Neural cell (in vitro differentiated cells): ENCODE data around the gene KDM4D. TPM values are rescaled to one million over a fixed set of nuclear protein-coding genes. Genes with fewer than 3 reads are reported as not detected.

Experiments
- H2AFZ ChIP-seq: fragments of 200-600, 300-800 bp; sonication (generic), shearing (Covaris generic); 2 replicates; pipeline ENCODE4 v1.6.0; 2014; ENCODE audit warnings: low read depth, mild to moderate bottlenecking, antibody characterized with exemption, low read length, moderate library complexity
- H3F3A ChIP-seq: fragments of 200-600 bp; shearing (Covaris generic); 2 replicates; pipeline ENCODE4 v1.6.1; 2016; ENCODE audit warnings: mild to moderate bottlenecking, moderate library complexity, mixed read lengths, antibody characterized with exemption, low read length; ENCODE audit not compliant: insufficient read depth, poor library complexity, severe bottlenecking
- H3K27ac ChIP-seq: fragments of 200-600, 300-800 bp; sonication (generic), shearing (Covaris generic); 2 replicates; pipeline ENCODE4 v1.5.1; 2014; ENCODE audit warnings: mild to moderate bottlenecking, low read length, moderate library complexity
- H3K27me3 ChIP-seq: fragments of 300-800, 200-600 bp; sonication (generic), shearing (Covaris generic); 2 replicates; pipeline ENCODE4 v1.6.0; 2014; ENCODE audit warnings: mild to moderate bottlenecking, low read depth, low read length, moderate library complexity; ENCODE audit not compliant: insufficient read depth
- H3K36me3 ChIP-seq: fragments of 300-800, 200-600 bp; sonication (generic), shearing (Covaris generic); 2 replicates; pipeline ENCODE4 v1.5.1; 2014; ENCODE audit warnings: mild to moderate bottlenecking, antibody characterized with exemption, low read length, moderate library complexity; ENCODE audit not compliant: insufficient read depth
- H3K4me2 ChIP-seq: fragments of 300-800, 200-600 bp; sonication (generic), shearing (Covaris generic); 2 replicates; pipeline ENCODE4 v1.6.0; 2014; ENCODE audit warnings: mild to moderate bottlenecking, low read length
- H3K4me3 ChIP-seq: fragments of 300-800, 200-600 bp; sonication (generic), shearing (Covaris generic); 2 replicates; pipeline ENCODE4 v1.5.1; 2014; ENCODE audit warnings: mild to moderate bottlenecking, low read length, moderate library complexity
- H3K79me2 ChIP-seq: fragments of 200-600 bp; shearing (Covaris generic); replicated peaks from 2 replicates; pipeline ENCODE4 v1.6.0; 2014; ENCODE audit warnings: mild to moderate bottlenecking, low read length, moderate library complexity; ENCODE audit not compliant: insufficient read depth
- H3K9ac ChIP-seq: fragments of 300-800, 200-600 bp; sonication (generic), shearing (Covaris generic); 2 replicates; pipeline ENCODE4 v1.6.1; 2016; ENCODE audit warnings: mild to moderate bottlenecking, low read length, mixed read lengths
- H3K9me2 ChIP-seq: fragments of 200-600 bp; shearing (Covaris generic); 2 replicates; pipeline ENCODE4 v1.6.1; 2016; ENCODE audit warnings: mild to moderate bottlenecking, low read length, mixed read lengths; ENCODE audit not compliant: insufficient read depth
- H3K9me3 ChIP-seq: fragments of 200-600, 300-800 bp; sonication (generic), shearing (Covaris generic); 2 replicates; pipeline ENCODE4 v1.6.1; 2016; ENCODE audit warnings: mild to moderate bottlenecking, mixed run types, low read length, moderate library complexity, mixed read lengths
- H4K20me1 ChIP-seq: fragments of 200-600 bp; shearing (Covaris generic); 2 replicates; pipeline ENCODE4 v1.6.1; 2016; ENCODE audit warnings: mild to moderate bottlenecking, mixed run types; ENCODE audit not compliant: insufficient read depth
- EP300 ChIP-seq: fragments of 450-650 bp; conservative IDR thresholded peaks from 2 replicates; pipeline ENCODE4 v1.6.1; 2014; ENCODE audit warnings: antibody characterized with exemption, mild to moderate bottlenecking, moderate library complexity; ENCODE audit not compliant: poor library complexity, severe bottlenecking
- EZH2 ChIP-seq: fragments of 200-600, 300-800 bp; shearing (Covaris generic), sonication (generic); IDR thresholded peaks from 2 replicates; pipeline ENCODE4 v1.6.1; 2014; ENCODE audit warnings: antibody characterized with exemption, low read length, borderline replicate concordance, mild to moderate bottlenecking; ENCODE audit not compliant: insufficient read depth, poor library complexity, severe bottlenecking
- MXI1 ChIP-seq: fragments of 450-650 bp; conservative IDR thresholded peaks from 2 replicates; pipeline ENCODE4 v1.6.1; 2014; ENCODE audit warnings: antibody characterized with exemption, mild to moderate bottlenecking; ENCODE audit not compliant: poor library complexity, severe bottlenecking
- POLR2AphosphoS5 ChIP-seq: IDR thresholded peaks from 2 replicates; pipeline ENCODE4 v1.6.1; 2012
- RAD21 ChIP-seq: fragments of 450-650 bp; conservative IDR thresholded peaks from 2 replicates; pipeline ENCODE4 v1.6.1; 2014; ENCODE audit warnings: antibody characterized with exemption, mild to moderate bottlenecking, moderate library complexity
- SMC3 ChIP-seq: fragments of 450-650 bp; conservative IDR thresholded peaks from 2 replicates; pipeline ENCODE4 v1.6.1; 2014; ENCODE audit warnings: antibody characterized with exemption, mild to moderate bottlenecking, moderate library complexity; ENCODE audit not compliant: poor library complexity
- TAF1 ChIP-seq: IDR thresholded peaks from 2 replicates; pipeline ENCODE4 v1.6.1; 2012; ENCODE audit warnings: low read depth
- polyA plus RNA-seq: library from polyadenylated mRNA; depleted of rRNA; stranded (reverse); fragments of >200 nt; gene quantifications from 2 replicates; pipeline ENCODE4 v1.2.3, GENCODE V29; 2014
- TF ChIP-seq, protein P1 (sequence below): IDR thresholded peaks from 2 replicates; pipeline ENCODE4 v1.6.1; 2012; ENCODE audit warnings: borderline replicate concordance
- TF ChIP-seq, protein P2 (sequence below): fragments of 450-650 bp; IDR thresholded peaks from 2 replicates; pipeline ENCODE4 v1.5.1; 2014; ENCODE audit warnings: antibody characterized with exemption, mild to moderate bottlenecking, moderate library complexity; ENCODE audit not compliant: poor library complexity, severe bottlenecking

Gene KDM4D
- polyA plus RNA-seq, 1 donor from 2014 or later, result 1.3 TPM

DNA sequence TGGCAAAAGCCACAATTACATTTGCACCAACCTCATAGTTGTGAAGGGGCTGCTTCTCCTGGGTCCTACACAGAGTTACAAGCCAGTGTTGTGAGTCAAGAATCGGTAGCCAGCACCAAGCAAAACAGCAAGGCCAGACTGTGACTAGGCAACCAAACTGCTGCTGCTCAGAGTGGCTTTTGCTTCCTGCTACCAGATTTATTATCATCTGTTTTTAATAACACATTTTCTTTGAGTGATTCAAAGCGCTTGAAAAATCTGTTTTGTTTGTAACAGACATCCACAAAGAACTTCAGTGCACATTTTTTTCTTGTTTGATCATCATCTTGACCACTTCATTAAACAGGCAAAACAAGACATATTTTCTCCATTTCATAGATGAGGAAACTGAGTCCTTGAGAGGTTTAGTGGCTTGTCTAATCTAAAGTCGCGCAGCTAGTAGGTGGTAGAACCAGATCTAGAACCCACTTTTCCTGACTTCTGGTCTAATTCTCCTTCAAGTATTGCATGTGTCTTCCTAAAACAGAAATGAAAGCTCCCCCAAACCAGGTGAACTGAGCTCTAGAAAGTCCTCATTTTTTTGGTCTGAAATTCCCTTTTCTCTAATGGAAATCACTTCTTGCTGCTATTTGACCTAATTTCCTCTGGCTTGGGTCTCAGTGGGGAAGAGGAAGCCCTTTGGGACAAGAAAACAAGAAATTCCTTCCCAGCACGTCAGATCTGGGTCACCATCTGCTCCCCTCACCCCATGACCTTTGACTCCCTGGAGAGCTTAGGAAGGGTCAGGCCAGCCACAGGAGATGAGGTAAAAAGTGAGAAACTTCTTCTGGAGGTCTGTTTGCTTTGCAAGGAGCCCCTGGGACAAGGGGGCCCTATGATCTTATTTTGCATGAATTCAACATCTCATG, 40.0 kb upstream of the KDM4D start:
- Histone ChIP-seq H2AFZ (no peak overlapping the region), H4K20me1 (no peaks in the 10 kb centered on the region), H3K36me3 (no peaks in the 10 kb centered on the region), H3K9me2 (no peaks in the 10 kb centered on the region), H3K9me3 (no peaks in the 10 kb centered on the region), H3K79me2 (no peaks in the 10 kb centered on the region), H3K4me3 (no peak overlapping the region), H3K27ac (no peak overlapping the region), H3K4me2 (no peak overlapping the region), H3K27me3 (no peaks in the 10 kb centered on the region), H3F3A (no peaks in the 10 kb centered on the region), H3K9ac (no peak overlapping the region)
- TF ChIP-seq POLR2AphosphoS5 (no peak), MXI1 (no peak), EZH2 (no peak), SMC3 (no peak), EP300 (no peak), TAF1 (no peak), RAD21 (no peak)
- TF ChIP-seq, protein P1, sequence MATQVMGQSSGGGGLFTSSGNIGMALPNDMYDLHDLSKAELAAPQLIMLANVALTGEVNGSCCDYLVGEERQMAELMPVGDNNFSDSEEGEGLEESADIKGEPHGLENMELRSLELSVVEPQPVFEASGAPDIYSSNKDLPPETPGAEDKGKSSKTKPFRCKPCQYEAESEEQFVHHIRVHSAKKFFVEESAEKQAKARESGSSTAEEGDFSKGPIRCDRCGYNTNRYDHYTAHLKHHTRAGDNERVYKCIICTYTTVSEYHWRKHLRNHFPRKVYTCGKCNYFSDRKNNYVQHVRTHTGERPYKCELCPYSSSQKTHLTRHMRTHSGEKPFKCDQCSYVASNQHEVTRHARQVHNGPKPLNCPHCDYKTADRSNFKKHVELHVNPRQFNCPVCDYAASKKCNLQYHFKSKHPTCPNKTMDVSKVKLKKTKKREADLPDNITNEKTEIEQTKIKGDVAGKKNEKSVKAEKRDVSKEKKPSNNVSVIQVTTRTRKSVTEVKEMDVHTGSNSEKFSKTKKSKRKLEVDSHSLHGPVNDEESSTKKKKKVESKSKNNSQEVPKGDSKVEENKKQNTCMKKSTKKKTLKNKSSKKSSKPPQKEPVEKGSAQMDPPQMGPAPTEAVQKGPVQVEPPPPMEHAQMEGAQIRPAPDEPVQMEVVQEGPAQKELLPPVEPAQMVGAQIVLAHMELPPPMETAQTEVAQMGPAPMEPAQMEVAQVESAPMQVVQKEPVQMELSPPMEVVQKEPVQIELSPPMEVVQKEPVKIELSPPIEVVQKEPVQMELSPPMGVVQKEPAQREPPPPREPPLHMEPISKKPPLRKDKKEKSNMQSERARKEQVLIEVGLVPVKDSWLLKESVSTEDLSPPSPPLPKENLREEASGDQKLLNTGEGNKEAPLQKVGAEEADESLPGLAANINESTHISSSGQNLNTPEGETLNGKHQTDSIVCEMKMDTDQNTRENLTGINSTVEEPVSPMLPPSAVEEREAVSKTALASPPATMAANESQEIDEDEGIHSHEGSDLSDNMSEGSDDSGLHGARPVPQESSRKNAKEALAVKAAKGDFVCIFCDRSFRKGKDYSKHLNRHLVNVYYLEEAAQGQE, result no peak
- TF ChIP-seq, protein P2, sequence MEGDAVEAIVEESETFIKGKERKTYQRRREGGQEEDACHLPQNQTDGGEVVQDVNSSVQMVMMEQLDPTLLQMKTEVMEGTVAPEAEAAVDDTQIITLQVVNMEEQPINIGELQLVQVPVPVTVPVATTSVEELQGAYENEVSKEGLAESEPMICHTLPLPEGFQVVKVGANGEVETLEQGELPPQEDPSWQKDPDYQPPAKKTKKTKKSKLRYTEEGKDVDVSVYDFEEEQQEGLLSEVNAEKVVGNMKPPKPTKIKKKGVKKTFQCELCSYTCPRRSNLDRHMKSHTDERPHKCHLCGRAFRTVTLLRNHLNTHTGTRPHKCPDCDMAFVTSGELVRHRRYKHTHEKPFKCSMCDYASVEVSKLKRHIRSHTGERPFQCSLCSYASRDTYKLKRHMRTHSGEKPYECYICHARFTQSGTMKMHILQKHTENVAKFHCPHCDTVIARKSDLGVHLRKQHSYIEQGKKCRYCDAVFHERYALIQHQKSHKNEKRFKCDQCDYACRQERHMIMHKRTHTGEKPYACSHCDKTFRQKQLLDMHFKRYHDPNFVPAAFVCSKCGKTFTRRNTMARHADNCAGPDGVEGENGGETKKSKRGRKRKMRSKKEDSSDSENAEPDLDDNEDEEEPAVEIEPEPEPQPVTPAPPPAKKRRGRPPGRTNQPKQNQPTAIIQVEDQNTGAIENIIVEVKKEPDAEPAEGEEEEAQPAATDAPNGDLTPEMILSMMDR, result no peak

DNA sequence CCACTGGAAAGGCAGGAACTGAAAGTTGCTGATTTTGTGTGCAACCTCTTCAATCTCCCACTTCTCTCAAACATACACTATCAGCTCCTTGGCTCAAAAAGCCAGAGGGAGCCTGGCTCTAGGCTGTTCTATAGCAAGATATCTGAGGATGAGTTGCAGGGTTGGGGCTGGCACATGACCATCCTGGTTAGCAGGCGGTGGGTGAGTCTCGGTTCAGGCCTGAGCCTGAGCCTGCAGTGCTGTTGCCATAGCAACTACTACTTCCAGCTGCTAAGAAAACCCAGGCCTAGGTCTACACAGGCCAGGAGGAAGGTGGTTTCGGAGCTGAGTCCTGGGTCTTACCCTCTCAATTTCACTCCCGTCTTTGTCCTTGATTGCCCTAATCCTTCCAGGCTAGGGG, 39.1 kb upstream of the KDM4D start:
- H3K36me3 ChIP-seq, result no peaks in the 10 kb centered on the region
- H3K79me2 ChIP-seq, result no peaks in the 10 kb centered on the region
- H3K4me3 ChIP-seq, result no peak overlapping the region
- no peak overlapping the region for H3K9ac ChIP-seq
- H3K4me2 ChIP-seq, result no peak overlapping the region
- no peak overlapping the region for H3K27ac ChIP-seq
- H2AFZ ChIP-seq, result no peak overlapping the region
- no peaks in the 10 kb centered on the region for H3K27me3 ChIP-seq
- H3F3A ChIP-seq, result no peaks in the 10 kb centered on the region
- no peaks in the 10 kb centered on the region for H4K20me1 ChIP-seq
- no peaks in the 10 kb centered on the region for H3K9me2 ChIP-seq
- TF ChIP-seq, protein P1, result peak; percentile 37
- TF ChIP-seq RAD21, result no peak
- no peaks in the 10 kb centered on the region for H3K9me3 ChIP-seq
